Hepatocyte (in vitro differentiated cells): ENCODE measurements around the gene DHDH. TPM values are rescaled to one million over a fixed set of nuclear protein-coding genes. Genes with fewer than 3 reads are reported as not detected.
"Not testable (repeated sequence)": the region's sequence is repeated elsewhere in the genome, so short reads cannot be mapped to it uniquely, and the experiment has no call there.

ENCODE experiments used
- DNase-seq: peaks from one replicate; pipeline ENCODE4 v3.0.0-alpha.2; 2016; ENCODE audit warnings: low spot score
- H2AFZ ChIP-seq: fragments of 200-600 bp; sonication (generic); 2 replicates; pipeline ENCODE4 v1.6.0; 2016; ENCODE audit warnings: antibody characterized with exemption, mild to moderate bottlenecking
- H3K27ac ChIP-seq: fragments of 200-600 bp; sonication (generic); 2 replicates; pipeline ENCODE4 v1.5.1; 2016; ENCODE audit warnings: mild to moderate bottlenecking
- H3K27me3 ChIP-seq: fragments of 200-600 bp; sonication (generic); 2 replicates; pipeline ENCODE4 v1.6.1; 2016
- H3K36me3 ChIP-seq: fragments of 200-600 bp; sonication (generic); replicated peaks from 2 replicates; pipeline ENCODE4 v1.5.1; 2016; ENCODE audit warnings: low read depth; ENCODE audit not compliant: insufficient read depth
- H3K4me1 ChIP-seq: fragments of 200-600 bp; sonication (generic); 2 replicates; pipeline ENCODE4 v1.5.1; 2016; ENCODE audit warnings: mild to moderate bottlenecking, moderate library complexity; ENCODE audit not compliant: insufficient read depth
- H3K4me2 ChIP-seq: fragments of 200-600 bp; sonication (generic); 2 replicates; pipeline ENCODE4 v1.6.0; 2016
- H3K4me3 ChIP-seq: fragments of 200-600 bp; sonication (generic); 2 replicates; pipeline ENCODE4 v1.5.1; 2016; ENCODE audit warnings: mild to moderate bottlenecking
- H3K79me2 ChIP-seq: fragments of 200-600 bp; sonication (generic); 2 replicates; pipeline ENCODE4 v1.6.0; 2017; ENCODE audit warnings: mild to moderate bottlenecking
- H3K9me2 ChIP-seq: fragments of 200-600 bp; sonication (generic); replicated peaks from 2 replicates; pipeline ENCODE4 v1.6.0; 2017; ENCODE audit warnings: mild to moderate bottlenecking; ENCODE audit not compliant: insufficient read depth
- H3K9me3 ChIP-seq: fragments of 200-600 bp; sonication (generic); 2 replicates; pipeline ENCODE4 v1.5.1; 2016; ENCODE audit warnings: low read depth, mild to moderate bottlenecking
- H4K20me1 ChIP-seq: fragments of 200-600 bp; sonication (generic); 2 replicates; pipeline ENCODE4 v1.6.0; 2016; ENCODE audit warnings: mild to moderate bottlenecking; ENCODE audit not compliant: insufficient read depth, poor library complexity, severe bottlenecking
- CTCF ChIP-seq: fragments of 200-600 bp; sonication (generic); IDR thresholded peaks from 2 replicates; pipeline ENCODE4 v1.5.1; 2016; ENCODE audit warnings: antibody characterized with exemption, mild to moderate bottlenecking; ENCODE audit not compliant: poor library complexity
- EZH2 ChIP-seq: fragments of 200-600 bp; sonication (generic); IDR thresholded peaks from 2 replicates; pipeline ENCODE4 v1.6.1; 2016; ENCODE audit warnings: antibody characterized with exemption, mild to moderate bottlenecking, borderline replicate concordance
- EZH2phosphoT487 ChIP-seq: fragments of 200-600 bp; sonication (generic); IDR thresholded peaks from one replicate; pipeline ENCODE4 v1.6.1; 2018; ENCODE audit warnings: antibody characterized with exemption, mild to moderate bottlenecking, low read depth, moderate library complexity; ENCODE audit not compliant: unreplicated experiment, severe bottlenecking
- WGBS: methylation state at CpG from one replicate; pipeline ENCODE4 v1.1.6; 2016; ENCODE audit warnings: low lambda C conversion rate; ENCODE audit errors: missing lambda C conversion rate; 5-methylcytosine and 5-hydroxymethylcytosine counted together
- polyA plus RNA-seq: library from polyadenylated mRNA; unstranded; fragments of >200 nt; fragmentation: Nextera tagmentation; extraction: Ambion mirVana; gene quantifications from 2 replicates; pipeline ENCODE4 v1.2.1, GENCODE V29; 2016
- total RNA-seq: library from RNA; depleted of rRNA; stranded (reverse); fragments of >200 nt; gene quantifications from 2 replicates; pipeline ENCODE4 v1.2.3, GENCODE V29; 2014

The DHDH gene
- total and polyA plus RNA-seq, 2 experiments from 2014 or later: 2.9 to 3.7 TPM

- Histone ChIP-seq H3K36me3 (no peaks in the 10 kb centered on the region), H3K4me3 (no peak overlapping the region), H3K4me2 (peak overlapping the region; percentile 49), H3K4me1 (peaks cover 6% of the 10 kb centered on the region), H3K27ac (peak overlapping the region; percentile 77), H4K20me1 (no peaks in the 10 kb centered on the region), H2AFZ (no peak overlapping the region), H3K9me3 (no peaks in the 10 kb centered on the region), H3K27me3 (no peaks in the 10 kb centered on the region), H3K9me2 (no peaks in the 10 kb centered on the region), H3K79me2 (no peaks in the 10 kb centered on the region)
- TF ChIP-seq CTCF (no peak), EZH2phosphoT487 (no peak), EZH2 (no peak)
- WGBS: 69% methylated on average over 4 of the region's 4 CpGs
- no peak for DNase-seq
Observed at GRCh38 chr19:48890551-48890950, 42.9 kb upstream of the DHDH start.

- Histone ChIP-seq H3K36me3 (no peaks in the 10 kb centered on the region), H4K20me1 (no peaks in the 10 kb centered on the region), H3K27ac (no peak overlapping the region), H3K4me2 (no peak overlapping the region), H3K4me1 (peaks cover 13% of the 10 kb centered on the region), H2AFZ (no peak overlapping the region), H3K79me2 (no peaks in the 10 kb centered on the region), H3K27me3 (no peaks in the 10 kb centered on the region), H3K9me3 (no peaks in the 10 kb centered on the region), H3K4me3 (no peak overlapping the region), H3K9me2 (no peaks in the 10 kb centered on the region)
- DNase-seq: no peak
- TF ChIP-seq EZH2phosphoT487 (no peak), EZH2 (no peak), CTCF (no peak)
- WGBS: 96% methylated on average over 21 of the region's 21 CpGs
Observed at GRCh38 chr19:48895226-48895625, 38.3 kb upstream of the DHDH start.

- peak; percentile 66 for DNase-seq
- Histone ChIP-seq H3K4me1 (peaks cover 14% of the 10 kb centered on the region), H3K36me3 (no peaks in the 10 kb centered on the region), H3K4me3 (no peak overlapping the region), H3K4me2 (peak overlapping the region; percentile 70), H2AFZ (no peak overlapping the region), H3K27me3 (no peaks in the 10 kb centered on the region), H3K9me2 (no peaks in the 10 kb centered on the region), H3K9me3 (no peaks in the 10 kb centered on the region), H4K20me1 (no peaks in the 10 kb centered on the region), H3K27ac (peak overlapping the region; percentile 40), H3K79me2 (peaks cover 10% of the 10 kb centered on the region)
- 40% methylated on average over 18 of the region's 25 CpGs for WGBS
- TF ChIP-seq CTCF (no peak), EZH2 (no peak), EZH2phosphoT487 (no peak)
Observed at GRCh38 chr19:48896191-48896720, 37.2 kb upstream of the DHDH start.

GRCh38 chr19:48897181-48897580 lies 36.3 kb upstream of the DHDH start:
- no peak overlapping the region for H3K4me2 ChIP-seq
- H3K4me3 ChIP-seq: no peak overlapping the region
- no peaks in the 10 kb centered on the region for H3K9me3 ChIP-seq
- peaks cover 13% of the 10 kb centered on the region for H3K4me1 ChIP-seq
- no peaks in the 10 kb centered on the region for H3K36me3 ChIP-seq
- TF ChIP-seq CTCF (no peak), EZH2phosphoT487 (no peak), EZH2 (no peak)
- DNase-seq: no peak
- 87% methylated on average over 5 of the region's 5 CpGs for WGBS
- no peaks in the 10 kb centered on the region for H3K9me2 ChIP-seq
- H4K20me1 ChIP-seq: no peaks in the 10 kb centered on the region
- no peaks in the 10 kb centered on the region for H3K27me3 ChIP-seq
- peaks cover 19% of the 10 kb centered on the region for H3K79me2 ChIP-seq
- H3K27ac ChIP-seq: no peak overlapping the region
- H2AFZ ChIP-seq: no peak overlapping the region

GRCh38 chr19:48899386-48899749 lies 34.1 kb upstream of the DHDH start:
- peak overlapping the region; percentile 62 for H3K27ac ChIP-seq
- H3K9me3 ChIP-seq, H3K4me3 ChIP-seq, H3K36me3 ChIP-seq, H3K9me2 ChIP-seq, DNase-seq, H3K27me3 ChIP-seq, H4K20me1 ChIP-seq: not testable (repeated sequence)
- WGBS: 78% methylated on average over 11 of the region's 11 CpGs
- H2AFZ ChIP-seq: peak overlapping the region; percentile 65
- peaks cover 29% of the 10 kb centered on the region for H3K79me2 ChIP-seq
- H3K4me2 ChIP-seq: peak overlapping the region; percentile 76
- H3K4me1 ChIP-seq: peaks cover 13% of the 10 kb centered on the region
